ENCODE measurements around the gene TMC7. TPM values are rescaled to one million over a fixed set of nuclear protein-coding genes. Genes with fewer than 3 reads are reported as not detected.

The TMC7 gene
- total and polyA plus RNA-seq, 2 of the 13 experiments (the other 11 are each of a cell fraction or from before 2014, with no cell fraction given) = 1.2 to 5.1 TPM

DNA sequence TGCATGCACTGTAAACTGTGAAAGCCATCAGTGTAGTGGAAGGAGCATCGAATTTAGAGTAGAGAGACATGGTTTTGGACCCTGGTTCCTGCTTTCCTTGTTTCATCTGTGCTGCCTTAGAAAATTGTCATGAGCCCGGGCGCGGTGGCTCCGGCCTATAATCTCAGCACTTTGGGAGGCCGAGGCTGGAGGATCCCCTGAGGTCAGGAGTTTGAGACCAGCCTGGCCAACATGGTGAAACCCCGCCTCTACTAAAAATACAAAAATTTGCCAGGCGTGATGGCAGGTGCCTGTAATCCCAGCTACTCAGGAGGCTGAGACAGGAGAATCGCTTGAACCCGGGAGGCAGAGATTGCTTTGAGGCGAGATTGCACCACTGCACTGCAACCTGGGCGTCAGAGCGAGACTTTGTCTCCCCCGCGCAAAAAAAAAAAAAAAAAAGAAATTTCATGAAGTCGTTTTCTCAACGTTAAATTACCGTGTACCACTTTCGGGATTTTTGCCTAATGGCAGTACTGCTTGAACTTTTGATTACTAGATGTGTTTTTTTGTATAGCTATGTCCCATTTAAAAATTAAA lies 84.6 kb downstream of the TMC7 start (continued):
- 0 out of 2 replicates have a peak, but pooled peaks have one; percentile 50 for TF ChIP-seq ZNF790 (CRISPR knock-in tag; IDR thresholded peaks at IDR 0.05; ENCODE audit: borderline replicate concordance)
- TF ChIP-seq CHD2 (IDR thresholded peaks at IDR 0.05; ENCODE audit: low read depth, low read length) = no peak
- no peak for TF ChIP-seq FOXK2 (IDR thresholded peaks at IDR 0.05)
- 0 out of 2 replicates have a peak, but pooled peaks have one; percentile 77 for TF ChIP-seq SMAD9 (CRISPR knock-in tag; IDR thresholded peaks at IDR 0.05)
- no peak for TF ChIP-seq ZNF496 (CRISPR knock-in tag; IDR thresholded peaks at IDR 0.05; ENCODE audit: insufficient replicate concordance)
- TF ChIP-seq, protein P1, sequence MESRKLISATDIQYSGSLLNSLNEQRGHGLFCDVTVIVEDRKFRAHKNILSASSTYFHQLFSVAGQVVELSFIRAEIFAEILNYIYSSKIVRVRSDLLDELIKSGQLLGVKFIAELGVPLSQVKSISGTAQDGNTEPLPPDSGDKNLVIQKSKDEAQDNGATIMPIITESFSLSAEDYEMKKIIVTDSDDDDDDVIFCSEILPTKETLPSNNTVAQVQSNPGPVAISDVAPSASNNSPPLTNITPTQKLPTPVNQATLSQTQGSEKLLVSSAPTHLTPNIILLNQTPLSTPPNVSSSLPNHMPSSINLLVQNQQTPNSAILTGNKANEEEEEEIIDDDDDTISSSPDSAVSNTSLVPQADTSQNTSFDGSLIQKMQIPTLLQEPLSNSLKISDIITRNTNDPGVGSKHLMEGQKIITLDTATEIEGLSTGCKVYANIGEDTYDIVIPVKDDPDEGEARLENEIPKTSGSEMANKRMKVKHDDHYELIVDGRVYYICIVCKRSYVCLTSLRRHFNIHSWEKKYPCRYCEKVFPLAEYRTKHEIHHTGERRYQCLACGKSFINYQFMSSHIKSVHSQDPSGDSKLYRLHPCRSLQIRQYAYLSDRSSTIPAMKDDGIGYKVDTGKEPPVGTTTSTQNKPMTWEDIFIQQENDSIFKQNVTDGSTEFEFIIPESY (CRISPR knock-in tag; IDR thresholded peaks at IDR 0.05) = no peak
- TF ChIP-seq, protein P2, sequence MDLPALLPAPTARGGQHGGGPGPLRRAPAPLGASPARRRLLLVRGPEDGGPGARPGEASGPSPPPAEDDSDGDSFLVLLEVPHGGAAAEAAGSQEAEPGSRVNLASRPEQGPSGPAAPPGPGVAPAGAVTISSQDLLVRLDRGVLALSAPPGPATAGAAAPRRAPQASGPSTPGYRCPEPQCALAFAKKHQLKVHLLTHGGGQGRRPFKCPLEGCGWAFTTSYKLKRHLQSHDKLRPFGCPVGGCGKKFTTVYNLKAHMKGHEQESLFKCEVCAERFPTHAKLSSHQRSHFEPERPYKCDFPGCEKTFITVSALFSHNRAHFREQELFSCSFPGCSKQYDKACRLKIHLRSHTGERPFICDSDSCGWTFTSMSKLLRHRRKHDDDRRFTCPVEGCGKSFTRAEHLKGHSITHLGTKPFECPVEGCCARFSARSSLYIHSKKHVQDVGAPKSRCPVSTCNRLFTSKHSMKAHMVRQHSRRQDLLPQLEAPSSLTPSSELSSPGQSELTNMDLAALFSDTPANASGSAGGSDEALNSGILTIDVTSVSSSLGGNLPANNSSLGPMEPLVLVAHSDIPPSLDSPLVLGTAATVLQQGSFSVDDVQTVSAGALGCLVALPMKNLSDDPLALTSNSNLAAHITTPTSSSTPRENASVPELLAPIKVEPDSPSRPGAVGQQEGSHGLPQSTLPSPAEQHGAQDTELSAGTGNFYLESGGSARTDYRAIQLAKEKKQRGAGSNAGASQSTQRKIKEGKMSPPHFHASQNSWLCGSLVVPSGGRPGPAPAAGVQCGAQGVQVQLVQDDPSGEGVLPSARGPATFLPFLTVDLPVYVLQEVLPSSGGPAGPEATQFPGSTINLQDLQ (CRISPR knock-in tag; IDR thresholded peaks at IDR 0.05) = no peak
- TF ChIP-seq ZNF382 (CRISPR knock-in tag; IDR thresholded peaks at IDR 0.05; ENCODE audit: borderline replicate concordance) = no peak
- no peak; the same call in 1 of the 2 replicates for TF ChIP-seq ZNF205 (CRISPR knock-in tag; IDR thresholded peaks at IDR 0.05)
- TF ChIP-seq RBFOX2 (IDR thresholded peaks at IDR 0.05; ENCODE audit: low read depth, low read length) = no peak
- no peak; the same call in 1 of the 2 replicates for TF ChIP-seq ZNF12 (CRISPR knock-in tag; IDR thresholded peaks at IDR 0.05)
- TF ChIP-seq ZNF792 (CRISPR knock-in tag; IDR thresholded peaks at IDR 0.05) = no peak
- TF ChIP-seq, protein P3, sequence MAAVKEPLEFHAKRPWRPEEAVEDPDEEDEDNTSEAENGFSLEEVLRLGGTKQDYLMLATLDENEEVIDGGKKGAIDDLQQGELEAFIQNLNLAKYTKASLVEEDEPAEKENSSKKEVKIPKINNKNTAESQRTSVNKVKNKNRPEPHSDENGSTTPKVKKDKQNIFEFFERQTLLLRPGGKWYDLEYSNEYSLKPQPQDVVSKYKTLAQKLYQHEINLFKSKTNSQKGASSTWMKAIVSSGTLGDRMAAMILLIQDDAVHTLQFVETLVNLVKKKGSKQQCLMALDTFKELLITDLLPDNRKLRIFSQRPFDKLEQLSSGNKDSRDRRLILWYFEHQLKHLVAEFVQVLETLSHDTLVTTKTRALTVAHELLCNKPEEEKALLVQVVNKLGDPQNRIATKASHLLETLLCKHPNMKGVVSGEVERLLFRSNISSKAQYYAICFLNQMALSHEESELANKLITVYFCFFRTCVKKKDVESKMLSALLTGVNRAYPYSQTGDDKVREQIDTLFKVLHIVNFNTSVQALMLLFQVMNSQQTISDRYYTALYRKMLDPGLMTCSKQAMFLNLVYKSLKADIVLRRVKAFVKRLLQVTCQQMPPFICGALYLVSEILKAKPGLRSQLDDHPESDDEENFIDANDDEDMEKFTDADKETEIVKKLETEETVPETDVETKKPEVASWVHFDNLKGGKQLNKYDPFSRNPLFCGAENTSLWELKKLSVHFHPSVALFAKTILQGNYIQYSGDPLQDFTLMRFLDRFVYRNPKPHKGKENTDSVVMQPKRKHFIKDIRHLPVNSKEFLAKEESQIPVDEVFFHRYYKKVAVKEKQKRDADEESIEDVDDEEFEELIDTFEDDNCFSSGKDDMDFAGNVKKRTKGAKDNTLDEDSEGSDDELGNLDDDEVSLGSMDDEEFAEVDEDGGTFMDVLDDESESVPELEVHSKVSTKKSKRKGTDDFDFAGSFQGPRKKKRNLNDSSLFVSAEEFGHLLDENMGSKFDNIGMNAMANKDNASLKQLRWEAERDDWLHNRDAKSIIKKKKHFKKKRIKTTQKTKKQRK (IDR thresholded peaks at IDR 0.05; ENCODE audit: low read length) = no peak
- no peak for TF ChIP-seq ZNF775 (CRISPR knock-in tag; IDR thresholded peaks at IDR 0.05; ENCODE audit: borderline replicate concordance)
- TF ChIP-seq ZNF724P (CRISPR knock-in tag; IDR thresholded peaks at IDR 0.05; ENCODE audit: borderline replicate concordance) = no peak
- TF ChIP-seq, protein P4, sequence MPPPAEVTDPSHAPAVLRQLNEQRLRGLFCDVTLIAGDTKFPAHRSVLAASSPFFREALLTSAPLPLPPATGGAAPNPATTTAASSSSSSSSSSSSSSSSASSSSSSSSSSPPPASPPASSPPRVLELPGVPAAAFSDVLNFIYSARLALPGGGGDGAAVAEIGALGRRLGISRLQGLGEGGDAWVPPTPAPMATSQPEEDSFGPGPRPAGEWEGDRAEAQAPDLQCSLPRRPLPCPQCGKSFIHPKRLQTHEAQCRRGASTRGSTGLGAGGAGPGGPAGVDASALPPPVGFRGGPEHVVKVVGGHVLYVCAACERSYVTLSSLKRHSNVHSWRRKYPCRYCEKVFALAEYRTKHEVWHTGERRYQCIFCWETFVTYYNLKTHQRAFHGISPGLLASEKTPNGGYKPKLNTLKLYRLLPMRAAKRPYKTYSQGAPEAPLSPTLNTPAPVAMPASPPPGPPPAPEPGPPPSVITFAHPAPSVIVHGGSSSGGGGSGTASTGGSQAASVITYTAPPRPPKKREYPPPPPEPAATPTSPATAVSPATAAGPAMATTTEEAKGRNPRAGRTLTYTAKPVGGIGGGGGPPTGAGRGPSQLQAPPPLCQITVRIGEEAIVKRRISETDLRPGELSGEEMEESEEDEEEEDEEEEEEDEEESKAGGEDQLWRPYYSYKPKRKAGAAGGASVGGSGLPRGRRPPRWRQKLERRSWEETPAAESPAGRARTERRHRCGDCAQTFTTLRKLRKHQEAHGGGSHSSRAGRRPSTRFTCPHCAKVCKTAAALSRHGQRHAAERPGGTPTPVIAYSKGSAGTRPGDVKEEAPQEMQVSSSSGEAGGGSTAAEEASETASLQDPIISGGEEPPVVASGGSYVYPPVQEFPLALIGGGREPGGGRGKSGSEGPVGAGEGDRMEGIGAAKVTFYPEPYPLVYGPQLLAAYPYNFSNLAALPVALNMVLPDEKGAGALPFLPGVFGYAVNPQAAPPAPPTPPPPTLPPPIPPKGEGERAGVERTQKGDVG (CRISPR knock-in tag; IDR thresholded peaks at IDR 0.05; ENCODE audit: borderline replicate concordance) = no peak
- TF ChIP-seq ZNF260 (CRISPR knock-in tag; IDR thresholded peaks at IDR 0.05; ENCODE audit: borderline replicate concordance, low read depth) = no peak
- no peak for TF ChIP-seq EHMT2 (IDR thresholded peaks at IDR 0.05; ENCODE audit: borderline replicate concordance, low read depth, low read length)
- no peak; the same call in 1 of the 2 replicates for TF ChIP-seq ZNF274 (CRISPR knock-in tag; IDR thresholded peaks at IDR 0.05)
